K562 (cell line): ENCODE data around the gene PLCB3. TPM values are rescaled to one million over a fixed set of nuclear protein-coding genes. Genes with fewer than 3 reads are reported as not detected.

ENCODE experiments used
- ATAC-seq: fragments of 200-7000 bp; cut with Tn5 transposase; 3 replicates; pipeline ENCODE4 v1.9.1; 2020; ENCODE audit warnings: moderate library complexity
- BruUV-seq: library from RNA; stranded (reverse); fragments of 400-500 nt; replicated peaks from 2 replicates; lab custom pipeline; 2021; lab: Mats Ljungman, UMichigan
- CTCF ChIA-PET: fragments of 300-600 bp; formaldehyde crosslinking; extraction: SDS; loops from one replicate; lab custom pipeline; 2021; ENCODE audit warnings: low intra/inter-chr PET ratio; lab: Yijun Ruan, JAX
- POLR2A ChIA-PET: fragments of 300-600, 350-650 bp; sonication (Branson Sonifier 250); formaldehyde crosslinking; extraction: SDS; loops from one replicate; lab custom pipeline; 2021; ENCODE audit warnings: antibody characterized with exemption, inconsistent platforms; lab: Yijun Ruan, JAX
- DNase-seq, 4 experiments: peaks; one replicate each; pipeline versions ENCODE4 v3.0.0 to v3.0.0-alpha.2; 2011 to 2018; ENCODE audit warnings: low spot score in 3 of 4, mixed read lengths in 3 of 4; ENCODE audit errors: extremely low read depth in 1 of 4
- FAIRE-seq: peaks from 2 replicates; lab custom pipeline; 2011; peaks lifted over from hg19 to GRCh38; lab: Jason Lieb, UNC
- H2AFZ ChIP-seq: 2 replicates; pipeline ENCODE4 v1.6.0; 2011; ENCODE audit warnings: low read depth, low read length, control low read depth, inconsistent platforms
- H3K27ac ChIP-seq: fragments of 200-600 bp; 3 replicates; pipeline ENCODE4 v1.8.0; 2011; ENCODE audit warnings: low read depth, mild to moderate bottlenecking, control low read depth, inconsistent platforms, low read length, moderate library complexity, mixed read lengths; ENCODE audit errors: extremely low read depth
- H3K27me3 ChIP-seq, 2 experiments: fragments of 300-600 bp in 1 of 2; 2 replicates in 1 of 2; 3 replicates in 1 of 2; pipeline versions ENCODE4 v1.6.0 to v1.8.0; 2011; ENCODE audit warnings: inconsistent platforms in 2 of 2, low read length in 2 of 2, mild to moderate bottlenecking in 1 of 2, mixed read lengths in 1 of 2, moderate library complexity in 1 of 2; ENCODE audit not compliant: control insufficient read depth in 2 of 2, insufficient read depth in 2 of 2
- H3K36me3 ChIP-seq: fragments of 300-600 bp; 3 replicates; pipeline ENCODE4 v1.8.0; 2011; ENCODE audit warnings: mild to moderate bottlenecking, low read length, inconsistent platforms; ENCODE audit not compliant: control insufficient read depth, insufficient read depth
- H3K4me1 ChIP-seq, 2 experiments: fragments of 200-600 bp in 1 of 2; replicated peaks in 1 of 2; 2 replicates in 1 of 2; 3 replicates in 1 of 2; pipeline versions ENCODE4 v1.5.1 to v1.8.0; 2011; ENCODE audit warnings: inconsistent platforms in 2 of 2, low read length in 2 of 2, mild to moderate bottlenecking in 1 of 2, mixed read lengths in 1 of 2, moderate library complexity in 1 of 2; ENCODE audit not compliant: control insufficient read depth in 2 of 2, insufficient read depth in 2 of 2
- H3K4me2 ChIP-seq: 2 replicates; pipeline ENCODE4 v1.6.1; 2011; ENCODE audit warnings: low read length, control low read depth, inconsistent platforms, mixed read lengths; ENCODE audit not compliant: insufficient read depth
- H3K4me3 ChIP-seq: fragments of 200-600 bp; sonication (generic), shearing (Covaris generic); 2 replicates; pipeline ENCODE4 v1.5.1; 2016; ENCODE audit warnings: control low read depth, inconsistent platforms
- H3K79me2 ChIP-seq: fragments of 200-600 bp; 3 replicates; pipeline ENCODE4 v1.8.0; 2011; ENCODE audit warnings: low read length, inconsistent platforms; ENCODE audit not compliant: control insufficient read depth, insufficient read depth
- H3K9ac ChIP-seq, 2 experiments: 2 replicates each; pipeline versions ENCODE4 v1.6.0 to v1.6.1; 2011; ENCODE audit warnings: low read depth in 2 of 2, low read length in 2 of 2, control low read depth in 1 of 2, inconsistent platforms in 1 of 2, mild to moderate bottlenecking in 1 of 2, mixed read lengths in 1 of 2; ENCODE audit not compliant: insufficient read depth in 1 of 2
- H3K9me1 ChIP-seq: one replicate; pipeline ENCODE4 v1.6.0; 2011; ENCODE audit warnings: inconsistent platforms, mild to moderate bottlenecking, low read length, moderate library complexity; ENCODE audit not compliant: control insufficient read depth, insufficient read depth
- H3K9me3 ChIP-seq: replicated peaks from 2 replicates; pipeline ENCODE4 v1.5.1; 2011; ENCODE audit warnings: low read depth, low read length, inconsistent platforms; ENCODE audit not compliant: control insufficient read depth, insufficient read depth
- H4K20me1 ChIP-seq: replicated peaks from 2 replicates; pipeline ENCODE4 v1.6.1; 2011; ENCODE audit warnings: low read length, inconsistent platforms, mixed read lengths; ENCODE audit not compliant: control insufficient read depth, insufficient read depth
- TEAD2 ChIP-seq: fragments of 450-650 bp; IDR thresholded peaks from 2 replicates; pipeline ENCODE4 v1.6.1; 2016; ENCODE audit warnings: missing genetic modification characterization, control low read depth, missing compliant biosample characterization
- ZBTB7A ChIP-seq: IDR thresholded peaks from 2 replicates; pipeline ENCODE4 v1.6.1; 2011; ENCODE audit warnings: low read depth, mild to moderate bottlenecking, low read length, moderate library complexity, borderline replicate concordance; ENCODE audit not compliant: control insufficient read depth
- ZFX ChIP-seq: sonication (generic); formaldehyde crosslinking; IDR thresholded peaks from 2 replicates; pipeline ENCODE4 v1.8.0; 2022; ENCODE audit warnings: mild to moderate bottlenecking, missing genetic modification reagents, moderate library complexity
- WGBS: fragments of 100-300 bp; shearing (Covaris generic); methylation state at CpG from one replicate; pipeline ENCODE4 v1.1.6; 2016; ENCODE audit warnings: low coverage, mixed read lengths; ENCODE audit not compliant: insufficient coverage; ENCODE audit errors: missing lambda C conversion rate; 5-methylcytosine and 5-hydroxymethylcytosine counted together
- in situ Hi-C: fragments of 300-500 bp; cut with MboI; formaldehyde crosslinking; loops from 4 replicates; pipeline ENCODE4 v1.15.0; 2018; ENCODE audit warnings: inconsistent platforms, mixed read lengths
- intact Hi-C: fragments of 100-400 bp; cut with micrococcal nuclease; formaldehyde crosslinking; loops from 2 replicates; pipeline ENCODE4 v1.14.2; 2022
- polyA plus RNA-seq, 8 experiments: library from polyadenylated mRNA; depleted of rRNA in 4 of 8; stranded (reverse) in 5 of 8; unstranded in 3 of 8; fragments of >200 nt; fragmentation: Nextera tagmentation in 2 of 8; fragmentation: Illumina TruSeq in 1 of 8; extraction: Ambion mirVana in 2 of 8; extraction: Trizol in 1 of 8; gene quantifications; 2 replicates each; pipeline versions ENCODE4 v1.2.1 to v1.2.3, GENCODE V29; 2011 to 2014; ENCODE audit warnings: inconsistent platforms in 1 of 8, missing spikeins in 1 of 8
- total RNA-seq, 7 experiments: library from RNA; depleted of rRNA in 6 of 7; stranded (reverse); fragments of >200 nt in 6 of 7; fragmentation: Illumina TruSeq in 2 of 7; extraction: Trizol in 2 of 7; gene quantifications; 2 replicates each; pipeline versions ENCODE4 v1.2.1 to v1.2.3, GENCODE V29; 2011 to 2021; ENCODE audit warnings: low replicate concordance in 1 of 7

PLCB3 gene
- total and polyA plus RNA-seq, 9 of the 15 experiments (the other 6 are each of a cell fraction or from before 2014, with no cell fraction given) = 0.31 to 44.8 (median 14.6) TPM

GRCh38 chr11:64249038-64249437 is 2.3 kb upstream of the PLCB3 start:
- H3K4me3 ChIP-seq = no peak overlapping the region
- peaks cover 32% of the 10 kb centered on the region; the same call in 1 of the 3 replicates for H3K36me3 ChIP-seq
- in situ Hi-C loops (no loop called here), intact Hi-C loops (loop anchor here (10.0 kb wide), 1 partner anchor 56 kb away; the partner anchor contains the start of genes CATSPERZ and ESRRA)
- H4K20me1 ChIP-seq = peaks cover 7% of the 10 kb centered on the region
- H3K9ac ChIP-seq = peak overlapping the region in 1 of 2 experiments; percentile 95; a peak in 2 of 4 replicates
- no TSS peak for BruUV-seq
- H3K27me3 ChIP-seq = no peaks in the 10 kb centered on the region
- no peaks in the 10 kb centered on the region for H3K9me1 ChIP-seq
- WGBS = 83% methylated on average over 4 of the region's 4 CpGs
- ChIA-PET CTCF (no interaction called here), POLR2A (interaction anchor here (0.5 to 7.8 kb wide), 6 partner anchors 10 to 613 kb away, joined by 3 to 58 read pairs (median 4); no protein-coding TSS in a partner anchor)
- peaks cover 48% of the 10 kb centered on the region for H3K79me2 ChIP-seq
- no peaks in the 10 kb centered on the region for H3K9me3 ChIP-seq
- no peak for FAIRE-seq
- no peak for ATAC-seq
- DNase-seq = no peak
- H3K4me2 ChIP-seq = no peak overlapping the region
- TF ChIP-seq ZFX (CRISPR knock-in tag) (0 out of 2 replicates have a peak, but pooled peaks have one; percentile 8), TEAD2 (tag) (no peak), ZBTB7A (0 out of 2 replicates have a peak, but pooled peaks have one; percentile 14)
- peaks cover 31 to 89% of the 10 kb centered on the region in 2 experiments for H3K4me1 ChIP-seq
- no peak overlapping the region for H2AFZ ChIP-seq
- 0 out of 3 replicates have a peak overlapping the region, but pooled peaks have one; percentile 38 for H3K27ac ChIP-seq
